ENCODE data around the gene GABRB1.

- TF ChIP-seq, protein P1, sequence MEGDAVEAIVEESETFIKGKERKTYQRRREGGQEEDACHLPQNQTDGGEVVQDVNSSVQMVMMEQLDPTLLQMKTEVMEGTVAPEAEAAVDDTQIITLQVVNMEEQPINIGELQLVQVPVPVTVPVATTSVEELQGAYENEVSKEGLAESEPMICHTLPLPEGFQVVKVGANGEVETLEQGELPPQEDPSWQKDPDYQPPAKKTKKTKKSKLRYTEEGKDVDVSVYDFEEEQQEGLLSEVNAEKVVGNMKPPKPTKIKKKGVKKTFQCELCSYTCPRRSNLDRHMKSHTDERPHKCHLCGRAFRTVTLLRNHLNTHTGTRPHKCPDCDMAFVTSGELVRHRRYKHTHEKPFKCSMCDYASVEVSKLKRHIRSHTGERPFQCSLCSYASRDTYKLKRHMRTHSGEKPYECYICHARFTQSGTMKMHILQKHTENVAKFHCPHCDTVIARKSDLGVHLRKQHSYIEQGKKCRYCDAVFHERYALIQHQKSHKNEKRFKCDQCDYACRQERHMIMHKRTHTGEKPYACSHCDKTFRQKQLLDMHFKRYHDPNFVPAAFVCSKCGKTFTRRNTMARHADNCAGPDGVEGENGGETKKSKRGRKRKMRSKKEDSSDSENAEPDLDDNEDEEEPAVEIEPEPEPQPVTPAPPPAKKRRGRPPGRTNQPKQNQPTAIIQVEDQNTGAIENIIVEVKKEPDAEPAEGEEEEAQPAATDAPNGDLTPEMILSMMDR (IDR thresholded peaks at IDR 0.05): no peak
- TF ChIP-seq POLR2AphosphoS5 (IDR thresholded peaks at IDR 0.05) (no peak), POLR2A (IDR thresholded peaks at IDR 0.05) (no peak)
These were observed 39.0 kb upstream of the GABRB1 start for GRCh38 chr4:46992338-46992737.

Measured in prostate gland (tissue), 2 donors.